CD4-positive, alpha-beta T cell (primary cell): ENCODE results near the gene TEAD4. TPM values are rescaled to one million over a fixed set of nuclear protein-coding genes. Genes with fewer than 3 reads are reported as not detected.

Experiments
- ATAC-seq: fragments of 200-7000 bp; cut with Tn5 transposase; one replicate; pipeline ENCODE4 v1.10.0; 2022; ENCODE audit warnings: mild to moderate bottlenecking; ENCODE audit not compliant: poor library complexity
- CTCF ChIA-PET: fragments of 350-600 bp; sonication (Branson Sonifier 250); formaldehyde crosslinking; loops from one replicate; lab custom pipeline; 2021; ENCODE audit warnings: antibody characterized with exemption, inconsistent platforms; lab: Charles Lee
- POLR2A ChIA-PET: fragments of 350-600 bp; sonication (Branson Sonifier 250); formaldehyde crosslinking; loops from one replicate; lab custom pipeline; 2021; ENCODE audit warnings: antibody characterized with exemption, inconsistent platforms; lab: Charles Lee
- DNase-seq, 14 experiments: peaks; one replicate each; pipeline ENCODE4 v3.0.0-alpha.2; 2013 to 2020; ENCODE audit warnings: mixed read lengths in 2 of 14
- H3K27ac ChIP-seq, 2 donors: one replicate each; pipeline versions ENCODE4 v1.5.1 to v1.7.0; 2013; ENCODE audit warnings: low read length in 2 of 2, low read depth in 1 of 2, mild to moderate bottlenecking in 1 of 2
- H3K27me3 ChIP-seq, 2 experiments: 1 replicate in 1 of 2; 2 replicates in 1 of 2; pipeline versions ENCODE4 v1.6.1 to v1.7.0; 2013; ENCODE audit warnings: low read length in 2 of 2, control low read depth in 1 of 2, mild to moderate bottlenecking in 1 of 2, moderate library complexity in 1 of 2; ENCODE audit not compliant: insufficient read depth in 2 of 2, control insufficient read depth in 1 of 2
- H3K36me3 ChIP-seq: one replicate; pipeline ENCODE4 v1.6.1; 2013; ENCODE audit warnings: low read length, control low read depth; ENCODE audit not compliant: insufficient read depth
- H3K4me1 ChIP-seq: one replicate; pipeline ENCODE4 v1.6.1; 2013; ENCODE audit warnings: low read length, control low read depth; ENCODE audit not compliant: insufficient read depth
- H3K4me3 ChIP-seq: one replicate; pipeline ENCODE4 v1.5.1; 2013; ENCODE audit warnings: mild to moderate bottlenecking, low read length, moderate library complexity
- H3K9me3 ChIP-seq, 2 experiments: 1 replicate in 1 of 2; 2 replicates in 1 of 2; pipeline versions ENCODE4 v1.6.1 to v1.7.0; 2013; ENCODE audit warnings: low read length in 2 of 2, mild to moderate bottlenecking in 2 of 2, control low read depth in 1 of 2, moderate library complexity in 1 of 2; ENCODE audit not compliant: control insufficient read depth in 1 of 2, insufficient read depth in 1 of 2
- H3K27ac Mint-ChIP-seq: one replicate; pipeline ENCODE4 v1.8.0; 2020; ENCODE audit warnings: mixed read lengths
- H3K27me3 Mint-ChIP-seq: one replicate; pipeline ENCODE4 v1.8.0; 2021; ENCODE audit warnings: mixed read lengths
- H3K36me3 Mint-ChIP-seq: one replicate; pipeline ENCODE4 v1.8.0; 2021; ENCODE audit warnings: low read depth, mixed read lengths
- H3K4me1 Mint-ChIP-seq: one replicate; pipeline ENCODE4 v1.8.0; 2021; ENCODE audit warnings: low read depth, mixed read lengths
- H3K4me3 Mint-ChIP-seq: one replicate; pipeline ENCODE4 v1.8.0; 2020; ENCODE audit warnings: mild to moderate bottlenecking, mixed read lengths
- H3K9me3 Mint-ChIP-seq: one replicate; pipeline ENCODE4 v1.8.0; 2020; ENCODE audit warnings: mixed read lengths
- intact Hi-C, 2 experiments: fragments of 100-400 bp; cut with DNase I in 1 of 2; cut with micrococcal nuclease in 1 of 2; formaldehyde crosslinking; loops; one replicate each; pipeline versions ENCODE4 v1.15.1 to v1.9.0; 2023 to 2025; cut with DNase I, micrococcal nuclease
- total RNA-seq, 174 experiments: library from RNA in 2 of 174; stranded (reverse) in 2 of 174; gene quantifications; one replicate each; pipeline ENCODE4 v1.2.3 and lab custom pipeline; 2021 to 2026
- TF ChIP-seq, protein P1 (sequence below): fragments of 200-600 bp; IDR thresholded peaks from one replicate; pipeline ENCODE4 v1.8.0; 2022; ENCODE audit warnings: antibody characterized with exemption, mild to moderate bottlenecking

The TEAD4 gene
- total RNA-seq, 2 experiments from 2014 or later = not detected

DNA sequence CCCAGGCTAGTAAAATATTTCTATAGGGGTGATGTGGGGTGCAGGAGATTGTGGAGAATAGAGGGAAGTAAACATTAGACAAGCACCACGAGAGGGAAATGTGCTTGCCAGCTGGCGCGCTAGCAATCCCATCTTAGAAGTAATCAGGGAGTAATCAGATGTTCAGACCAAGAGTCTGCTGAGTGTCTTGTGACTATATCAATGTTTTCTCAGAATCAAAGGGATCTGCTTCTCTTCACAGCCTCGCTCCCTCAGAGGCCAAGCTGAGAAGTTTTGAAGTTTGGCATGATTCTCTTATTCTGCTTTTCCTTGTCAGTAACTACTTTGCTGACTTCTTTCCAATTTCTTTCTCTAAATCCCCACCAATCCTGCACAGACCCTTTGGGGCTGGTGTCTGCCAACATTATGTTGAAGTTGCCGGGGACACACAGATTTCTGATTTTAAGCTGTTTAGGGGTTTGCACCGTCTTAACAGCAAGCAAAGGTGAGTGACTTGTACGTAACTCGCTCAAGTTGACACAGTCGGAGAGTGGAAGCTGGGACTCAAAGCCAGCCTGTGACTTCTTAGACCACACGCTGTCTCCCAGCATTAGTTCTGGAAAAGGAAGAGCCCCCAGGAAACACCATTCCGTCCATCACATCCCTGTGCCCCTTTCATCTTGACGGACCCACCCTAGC lies 96.0 kb downstream of the TEAD4 start:
- Histone ChIP-seq H3K4me1 (no peaks in the 10 kb centered on the region), H3K27ac (no peak overlapping the region), H3K36me3 (no peaks in the 10 kb centered on the region), H3K27me3 (peaks cover 3 to 4% of the 10 kb centered on the region in 2 experiments), H3K4me3 (no peak overlapping the region), H3K9me3 (no peaks in the 10 kb centered on the region)
- Mint-ChIP-seq H3K27me3 (peaks cover 32% of the 10 kb centered on the region), H3K4me3 (no peak overlapping the region), H3K36me3 (no peaks in the 10 kb centered on the region), H3K4me1 (no peaks in the 10 kb centered on the region), H3K9me3 (no peaks in the 10 kb centered on the region), H3K27ac (no peak overlapping the region)
- ATAC-seq = no peak
- intact Hi-C loops = no loop called here
- POLR2A ChIA-PET = no interaction called here
- no peak for DNase-seq
- TF ChIP-seq, protein P1, sequence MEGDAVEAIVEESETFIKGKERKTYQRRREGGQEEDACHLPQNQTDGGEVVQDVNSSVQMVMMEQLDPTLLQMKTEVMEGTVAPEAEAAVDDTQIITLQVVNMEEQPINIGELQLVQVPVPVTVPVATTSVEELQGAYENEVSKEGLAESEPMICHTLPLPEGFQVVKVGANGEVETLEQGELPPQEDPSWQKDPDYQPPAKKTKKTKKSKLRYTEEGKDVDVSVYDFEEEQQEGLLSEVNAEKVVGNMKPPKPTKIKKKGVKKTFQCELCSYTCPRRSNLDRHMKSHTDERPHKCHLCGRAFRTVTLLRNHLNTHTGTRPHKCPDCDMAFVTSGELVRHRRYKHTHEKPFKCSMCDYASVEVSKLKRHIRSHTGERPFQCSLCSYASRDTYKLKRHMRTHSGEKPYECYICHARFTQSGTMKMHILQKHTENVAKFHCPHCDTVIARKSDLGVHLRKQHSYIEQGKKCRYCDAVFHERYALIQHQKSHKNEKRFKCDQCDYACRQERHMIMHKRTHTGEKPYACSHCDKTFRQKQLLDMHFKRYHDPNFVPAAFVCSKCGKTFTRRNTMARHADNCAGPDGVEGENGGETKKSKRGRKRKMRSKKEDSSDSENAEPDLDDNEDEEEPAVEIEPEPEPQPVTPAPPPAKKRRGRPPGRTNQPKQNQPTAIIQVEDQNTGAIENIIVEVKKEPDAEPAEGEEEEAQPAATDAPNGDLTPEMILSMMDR = no peak
- CTCF ChIA-PET = no interaction called here

DNA sequence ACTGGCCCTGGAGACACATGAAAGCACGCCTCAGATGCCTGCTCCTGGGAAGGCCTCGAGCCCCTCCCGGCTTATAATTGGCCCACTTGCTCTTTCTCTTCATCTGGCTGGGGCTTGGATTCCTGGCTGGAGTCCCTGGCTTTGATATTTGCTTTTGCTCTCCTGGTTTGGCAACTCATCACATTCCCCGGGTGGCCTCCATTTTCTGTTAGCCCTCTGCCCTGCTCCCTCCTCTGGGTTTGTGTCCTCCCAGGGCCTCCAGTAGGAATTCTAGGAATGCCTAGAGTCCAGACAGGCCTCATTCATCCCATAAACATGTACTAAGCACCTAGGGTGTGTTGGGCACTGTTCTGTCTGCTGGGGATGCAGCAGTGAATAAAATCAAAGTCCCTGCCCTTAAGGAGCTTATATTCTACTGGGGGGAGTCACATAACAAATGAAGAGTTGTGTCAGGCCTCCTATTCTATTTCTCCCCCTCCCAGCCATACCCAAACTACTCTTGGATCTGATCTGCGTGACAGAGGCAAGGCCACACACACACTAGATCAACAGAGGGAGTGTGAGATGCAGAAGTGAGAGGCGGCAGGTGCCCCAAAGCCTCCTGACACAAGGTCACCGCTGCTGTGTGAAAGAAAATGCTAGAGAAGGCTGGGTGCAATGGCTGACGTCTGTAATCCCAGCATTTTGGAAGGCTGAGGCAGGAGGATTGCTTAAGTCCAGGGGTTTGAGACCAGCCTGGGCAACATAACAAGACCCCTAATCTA lies 96.7 kb downstream of the TEAD4 start:
- POLR2A ChIA-PET = no interaction called here
- TF ChIP-seq, protein P1 = no peak
- H3K36me3 Mint-ChIP-seq = no peaks in the 10 kb centered on the region
- no peak overlapping the region for H3K4me3 Mint-ChIP-seq
- no peak overlapping the region for H3K4me3 ChIP-seq
- CTCF ChIA-PET = no interaction called here
- H3K4me1 Mint-ChIP-seq = no peaks in the 10 kb centered on the region
- H3K27me3 Mint-ChIP-seq = peaks cover 33% of the 10 kb centered on the region
- H3K9me3 Mint-ChIP-seq = no peaks in the 10 kb centered on the region
- no peak overlapping the region for H3K27ac Mint-ChIP-seq
- no peaks in the 10 kb centered on the region for H3K9me3 ChIP-seq
- no peaks in the 10 kb centered on the region for H3K4me1 ChIP-seq
- intact Hi-C loops = no loop called here
- peaks cover 3 to 6% of the 10 kb centered on the region in 2 experiments for H3K27me3 ChIP-seq
- H3K27ac ChIP-seq = no peak overlapping the region
- no peak for DNase-seq
- ATAC-seq = no peak
- no peaks in the 10 kb centered on the region for H3K36me3 ChIP-seq

DNA sequence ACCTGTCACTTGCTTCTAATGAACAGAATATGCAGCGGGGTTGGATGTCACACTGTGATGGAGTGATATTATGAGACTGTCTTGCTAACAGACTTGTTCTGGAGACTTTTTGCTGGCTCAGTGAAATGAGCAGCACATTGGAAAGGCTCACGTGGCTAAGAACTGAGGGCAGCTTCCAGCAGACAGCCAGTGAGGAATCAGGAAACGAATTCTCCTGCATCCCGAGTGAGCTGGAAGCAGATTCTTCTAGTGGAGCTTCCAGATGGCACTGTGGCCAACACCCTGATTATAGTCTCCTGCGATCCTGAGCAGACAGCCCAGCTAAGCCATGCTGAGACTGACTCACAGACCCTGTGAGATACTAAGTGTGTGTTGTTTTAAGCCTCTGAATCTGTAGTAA lies 101.9 kb downstream of the TEAD4 start:
- peaks cover 0 to 3% of the 10 kb centered on the region in 2 experiments for H3K27me3 ChIP-seq
- H3K4me3 ChIP-seq = no peak overlapping the region
- H3K36me3 ChIP-seq = no peaks in the 10 kb centered on the region
- no peak overlapping the region for H3K4me3 Mint-ChIP-seq
- peaks cover 48% of the 10 kb centered on the region for H3K27me3 Mint-ChIP-seq
- H3K36me3 Mint-ChIP-seq = no peaks in the 10 kb centered on the region
- H3K4me1 Mint-ChIP-seq = no peaks in the 10 kb centered on the region
- intact Hi-C loops = no loop called here
- no peak for ATAC-seq
- peaks cover 2% of the 10 kb centered on the region for H3K9me3 Mint-ChIP-seq
- TF ChIP-seq, protein P1 = no peak
- ChIA-PET POLR2A (no interaction called here), CTCF (interaction anchor here (1.6 kb wide), 1 partner anchor 12 kb away, joined by 3 read pairs; no protein-coding TSS in a partner anchor)
- DNase-seq = no peak
- H3K27ac ChIP-seq = no peak overlapping the region
- no peak overlapping the region for H3K27ac Mint-ChIP-seq
- no peaks in the 10 kb centered on the region for H3K4me1 ChIP-seq
- H3K9me3 ChIP-seq = peaks cover 0 to 5% of the 10 kb centered on the region in 2 experiments
